Measurements from ENCODE around the gene SETBP1. TPM values are rescaled to one million over a fixed set of nuclear protein-coding genes. Genes with fewer than 3 reads are reported as not detected.

SETBP1 gene
- total RNA-seq, 1 donor from 2014 or later = 25.8 TPM

DNA sequence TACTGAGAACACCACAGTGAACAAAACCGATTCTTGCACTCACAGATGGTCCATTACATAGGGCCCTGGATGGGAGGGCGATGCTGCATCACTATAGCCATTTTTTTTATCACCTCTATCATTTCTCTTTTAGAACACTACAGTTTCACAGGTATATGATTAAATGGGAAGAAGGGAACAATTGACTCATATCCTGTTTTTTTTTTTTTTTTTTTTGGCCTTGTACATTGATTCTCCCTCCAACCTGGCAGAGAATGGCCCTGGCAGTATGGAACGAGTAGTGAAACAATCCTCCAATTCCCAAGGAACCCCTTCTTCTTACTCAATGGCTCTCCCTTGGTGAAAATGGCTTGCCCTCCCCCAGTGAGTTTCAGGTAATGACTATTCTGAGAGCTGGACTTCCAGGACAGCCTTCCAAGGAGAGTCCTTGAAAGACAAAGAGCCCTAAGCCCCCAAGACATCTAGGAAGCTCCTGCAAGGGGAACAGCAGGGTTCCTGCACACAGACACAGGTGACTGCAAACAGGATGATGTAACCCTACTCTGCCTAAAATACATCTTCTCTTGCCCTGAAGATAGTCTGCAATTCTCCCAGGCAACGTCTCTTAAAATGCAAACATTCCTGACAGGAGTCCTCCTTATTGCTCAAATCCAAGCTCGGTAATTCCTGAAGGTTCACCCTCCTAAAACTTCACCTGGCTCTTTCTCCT lies 405.4 kb downstream of the SETBP1 start:
- H3K9me3 ChIP-seq = no peaks in the 10 kb centered on the region
- intact Hi-C loops (cut with DNase I) = no loop called here
- no peak for ATAC-seq

DNA sequence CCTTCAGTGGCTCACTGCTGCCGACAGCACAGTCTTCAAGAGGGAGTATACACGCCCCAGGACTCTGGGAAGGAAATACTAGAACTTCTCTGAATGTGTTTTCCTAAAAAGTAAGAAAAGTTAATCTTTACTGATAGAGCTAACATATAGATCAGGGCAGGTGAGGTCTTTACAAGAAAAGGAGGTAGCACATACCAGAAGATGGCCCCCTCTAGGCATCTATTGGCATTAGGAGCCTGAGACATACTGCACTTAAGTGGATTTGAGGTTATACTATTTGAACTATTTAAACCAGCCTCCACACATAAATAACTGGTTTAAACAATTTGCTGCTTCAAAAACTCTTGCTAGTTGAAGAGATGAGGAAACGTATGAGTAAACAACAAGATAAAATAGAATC lies 406.1 kb downstream of the SETBP1 start:
- no peaks in the 10 kb centered on the region for H3K4me1 ChIP-seq
- no peak for DNase-seq
- no peaks in the 10 kb centered on the region for H3K36me3 ChIP-seq
- no peak for TF ChIP-seq CTCF (IDR thresholded peaks at IDR 0.05)
- H3K27me3 ChIP-seq (ENCODE audit: low read depth) = no peaks in the 10 kb centered on the region
- intact Hi-C loops (cut with DNase I) = no loop called here
- H3K9me3 ChIP-seq = no peaks in the 10 kb centered on the region
- H3K27ac ChIP-seq = no peak overlapping the region
- no peak overlapping the region for H3K4me3 ChIP-seq
- no peak for ATAC-seq

More for the DNA sequence above, 405.4 kb downstream of the SETBP1 start:
- Histone ChIP-seq H3K36me3 (no peaks in the 10 kb centered on the region), H3K27me3 (ENCODE audit: low read depth) (no peaks in the 10 kb centered on the region), H3K27ac (no peak overlapping the region), H3K4me1 (no peaks in the 10 kb centered on the region), H3K4me3 (no peak overlapping the region)
- no peak for DNase-seq
- no peak for TF ChIP-seq CTCF (IDR thresholded peaks at IDR 0.05)

GRCh38 chr18:45090526-45091140 lies 409.9 kb downstream of the SETBP1 start:
- no peak for TF ChIP-seq CTCF (IDR thresholded peaks at IDR 0.05)
- no peaks in the 10 kb centered on the region for H3K4me1 ChIP-seq
- H3K27ac ChIP-seq = no peak overlapping the region
- no peaks in the 10 kb centered on the region for H3K36me3 ChIP-seq
- ATAC-seq (no peak), DNase-seq (no peak)
- no peaks in the 10 kb centered on the region for H3K9me3 ChIP-seq
- intact Hi-C loops (cut with DNase I) = no loop called here
- no peaks in the 10 kb centered on the region for H3K27me3 ChIP-seq (ENCODE audit: low read depth)
- no peak overlapping the region for H3K4me3 ChIP-seq

DNA sequence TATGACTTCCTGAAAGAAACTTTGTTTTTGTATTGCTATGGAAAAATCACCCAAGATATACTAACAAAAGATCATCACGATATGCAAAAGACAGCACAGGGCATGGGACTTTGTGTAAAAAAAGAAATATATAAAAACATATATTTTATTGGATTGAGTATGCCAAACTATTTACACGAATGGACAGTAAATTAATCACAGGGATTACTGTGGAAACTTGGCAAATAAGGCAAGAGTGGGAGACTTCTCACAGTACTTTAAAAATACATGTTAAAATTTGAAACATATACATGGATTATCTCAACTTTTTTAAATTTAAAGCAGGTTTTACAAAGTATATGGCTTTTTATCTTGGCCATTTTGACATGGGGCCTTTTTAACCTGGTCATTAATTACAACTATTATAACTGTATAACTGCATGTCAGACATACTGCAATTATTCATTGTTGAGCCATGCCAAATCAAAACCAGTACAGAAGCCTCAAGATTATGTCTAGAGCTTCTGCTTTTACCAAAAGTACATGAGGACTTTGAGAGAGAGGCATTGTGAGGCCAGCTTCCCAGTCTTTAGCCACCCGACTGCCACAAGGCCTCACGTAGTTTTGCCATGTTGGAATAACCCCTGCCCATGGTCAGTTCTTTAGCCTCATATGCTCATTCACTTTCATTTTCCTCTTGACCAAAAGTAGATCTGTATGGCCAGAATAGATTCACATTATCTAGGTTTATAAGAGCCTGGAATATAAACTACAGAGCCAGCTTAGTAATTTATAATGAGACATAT lies 419.8 kb downstream of the SETBP1 start:
- Histone ChIP-seq H3K27ac (no peak overlapping the region), H3K36me3 (no peaks in the 10 kb centered on the region), H3K9me3 (no peaks in the 10 kb centered on the region), H3K4me1 (peaks cover 15% of the 10 kb centered on the region), H3K4me3 (no peak overlapping the region), H3K27me3 (ENCODE audit: low read depth) (no peaks in the 10 kb centered on the region)
- ATAC-seq = no peak
- intact Hi-C loops (cut with DNase I) = no loop called here
- no peak for DNase-seq
- no peak for TF ChIP-seq CTCF (IDR thresholded peaks at IDR 0.05)

DNA sequence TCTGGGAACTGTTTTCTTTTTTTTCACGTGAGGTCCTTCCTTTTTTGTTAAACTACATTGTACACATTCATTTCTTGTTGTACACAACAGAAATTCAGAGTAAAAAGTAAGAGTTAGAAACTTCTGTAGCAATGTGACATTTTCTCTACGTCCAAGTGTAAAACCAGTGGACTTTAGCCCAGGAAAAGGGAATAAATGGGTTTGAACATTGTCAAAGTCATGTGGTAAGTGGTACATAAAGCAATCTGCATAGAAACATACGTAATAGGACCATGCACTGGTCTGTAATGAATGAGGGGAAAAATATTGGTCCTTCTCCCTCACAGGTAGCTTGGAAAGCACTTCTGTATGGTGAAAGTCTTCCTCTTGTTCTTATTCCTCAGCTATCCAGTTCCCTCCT lies 421.4 kb downstream of the SETBP1 start:
- H3K36me3 ChIP-seq = no peaks in the 10 kb centered on the region

More for the DNA sequence above, 421.4 kb downstream of the SETBP1 start:
- DNase-seq = no peak
- Histone ChIP-seq H3K4me1 (peaks cover 25% of the 10 kb centered on the region), H3K4me3 (no peak overlapping the region), H3K9me3 (no peaks in the 10 kb centered on the region), H3K27me3 (ENCODE audit: low read depth) (no peaks in the 10 kb centered on the region), H3K27ac (no peak overlapping the region)
- intact Hi-C loops (cut with DNase I) = no loop called here
- ATAC-seq = no peak
- TF ChIP-seq CTCF (IDR thresholded peaks at IDR 0.05) = no peak

Data from lower lobe of right lung (tissue), 2 donors.